Tibial nerve (tissue), 4 donors: Measurements from ENCODE around the gene RYR1. TPM values are rescaled to one million over a fixed set of nuclear protein-coding genes. Genes with fewer than 3 reads are reported as not detected.
"Not testable (repeated sequence)": the region's sequence is repeated elsewhere in the genome, so short reads cannot be mapped to it uniquely, and the experiment has no call there.

Source experiments
- DNase-seq, 2 donors: peaks; one replicate each; pipeline ENCODE4 v3.0.0-alpha.2; 2019; ENCODE audit warnings: low spot score in 2 of 2
- H3K27ac ChIP-seq, 4 donors: fragments of 200-600 bp; sonication (generic) in 3 of 4; one replicate each; pipeline ENCODE4 v1.5.1; 2017 to 2019; ENCODE audit warnings: mild to moderate bottlenecking in 1 of 4
- H3K27me3 ChIP-seq, 2 donors: fragments of 200-600 bp; sonication (generic) in 1 of 2; one replicate each; pipeline versions ENCODE4 v1.5.1 to v1.6.0; 2017 to 2019
- H3K36me3 ChIP-seq, 3 donors: fragments of 200-600 bp; sonication (generic); one replicate each; pipeline ENCODE4 v1.5.1; 2018 to 2019
- H3K4me1 ChIP-seq, 4 donors: fragments of 200-600 bp; sonication (generic) in 3 of 4; one replicate each; pipeline ENCODE4 v1.5.1; 2017 to 2019
- H3K4me3 ChIP-seq, 4 donors: fragments of 200-600 bp; sonication (generic) in 3 of 4; one replicate each; pipeline ENCODE4 v1.5.1; 2017 to 2019; ENCODE audit warnings: mild to moderate bottlenecking in 1 of 4, moderate library complexity in 1 of 4
- H3K9me3 ChIP-seq, 4 donors: fragments of 200-600 bp; sonication (generic) in 3 of 4; one replicate each; pipeline ENCODE4 v1.5.1; 2017 to 2019
- EP300 ChIP-seq, 2 donors: sonication (generic); formaldehyde crosslinking; IDR thresholded peaks; one replicate each; pipeline ENCODE4 v1.6.1; 2017; ENCODE audit warnings: antibody characterized with exemption in 2 of 2, mild to moderate bottlenecking in 1 of 2
- POLR2A ChIP-seq, 2 donors: fragments of 450-650 bp; IDR thresholded peaks; one replicate each; pipeline ENCODE4 v1.6.1; 2017; ENCODE audit warnings: antibody characterized with exemption in 2 of 2, mild to moderate bottlenecking in 2 of 2, moderate library complexity in 2 of 2
- WGBS, 2 donors: methylation state at CpG; one replicate each; pipeline ENCODE4 v1.1.5; 2018; 5-methylcytosine and 5-hydroxymethylcytosine counted together
- total RNA-seq, 4 donors: library from RNA; depleted of rRNA; stranded (reverse); fragments of >200 nt; gene quantifications; one replicate each; pipeline ENCODE4 v1.1.0, GENCODE V29; 2016
- TF ChIP-seq, protein P1 (sequence below), 5 experiments: fragments of 200-600 bp in 3 of 5; fragments of 450-650 bp in 2 of 5; sonication (generic) in 3 of 5; IDR thresholded peaks; one replicate each; pipeline ENCODE4 v1.5.1; 2016 to 2019; ENCODE audit warnings: antibody characterized with exemption in 5 of 5, mild to moderate bottlenecking in 3 of 5, moderate library complexity in 2 of 5

RYR1 gene
- total RNA-seq, 4 donors from 2014 or later: 5.7 to 18.1 (median 12.0) TPM

DNA sequence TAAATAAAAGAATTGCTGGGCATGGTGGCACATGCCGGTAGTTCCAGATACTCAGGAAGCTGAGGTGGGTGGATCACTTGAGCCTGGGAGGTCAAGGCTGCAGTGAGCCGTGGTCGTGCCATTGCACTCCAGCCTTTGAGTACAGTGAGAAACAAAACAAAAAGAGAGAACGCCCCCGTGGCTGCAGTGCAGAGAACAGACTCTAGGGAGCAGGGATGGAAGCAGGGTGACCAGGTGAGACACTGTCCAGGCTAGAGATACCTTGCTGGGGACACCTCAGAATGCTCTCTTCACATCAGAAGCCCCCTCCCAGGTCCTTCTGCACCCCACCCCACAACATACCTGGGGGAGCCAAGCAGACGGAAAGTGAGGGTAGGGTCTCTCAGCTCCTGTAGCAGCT is 159.4 kb downstream of the RYR1 start:
- Histone ChIP-seq H3K27ac (no peak overlapping the region), H3K4me1 (peaks cover 0 to 10% (median 0%) of the 10 kb centered on the region in 4 donors), H3K36me3 (peaks cover 0 to 28% (median under 1%) of the 10 kb centered on the region in 3 donors), H3K9me3 (no peaks in the 10 kb centered on the region), H3K27me3 (peaks cover 0 to 14% of the 10 kb centered on the region in 2 donors), H3K4me3 (no peak overlapping the region)
- no peak for DNase-seq
- TF ChIP-seq EP300 (IDR thresholded peaks at IDR 0.05) (no peak), POLR2A (IDR thresholded peaks at IDR 0.05) (no peak)
- TF ChIP-seq, protein P1, sequence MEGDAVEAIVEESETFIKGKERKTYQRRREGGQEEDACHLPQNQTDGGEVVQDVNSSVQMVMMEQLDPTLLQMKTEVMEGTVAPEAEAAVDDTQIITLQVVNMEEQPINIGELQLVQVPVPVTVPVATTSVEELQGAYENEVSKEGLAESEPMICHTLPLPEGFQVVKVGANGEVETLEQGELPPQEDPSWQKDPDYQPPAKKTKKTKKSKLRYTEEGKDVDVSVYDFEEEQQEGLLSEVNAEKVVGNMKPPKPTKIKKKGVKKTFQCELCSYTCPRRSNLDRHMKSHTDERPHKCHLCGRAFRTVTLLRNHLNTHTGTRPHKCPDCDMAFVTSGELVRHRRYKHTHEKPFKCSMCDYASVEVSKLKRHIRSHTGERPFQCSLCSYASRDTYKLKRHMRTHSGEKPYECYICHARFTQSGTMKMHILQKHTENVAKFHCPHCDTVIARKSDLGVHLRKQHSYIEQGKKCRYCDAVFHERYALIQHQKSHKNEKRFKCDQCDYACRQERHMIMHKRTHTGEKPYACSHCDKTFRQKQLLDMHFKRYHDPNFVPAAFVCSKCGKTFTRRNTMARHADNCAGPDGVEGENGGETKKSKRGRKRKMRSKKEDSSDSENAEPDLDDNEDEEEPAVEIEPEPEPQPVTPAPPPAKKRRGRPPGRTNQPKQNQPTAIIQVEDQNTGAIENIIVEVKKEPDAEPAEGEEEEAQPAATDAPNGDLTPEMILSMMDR (IDR thresholded peaks at IDR 0.05): no peak
- WGBS, 2 donors: 74 to 77% methylated on average over 6 of the region's 6 CpGs

DNA sequence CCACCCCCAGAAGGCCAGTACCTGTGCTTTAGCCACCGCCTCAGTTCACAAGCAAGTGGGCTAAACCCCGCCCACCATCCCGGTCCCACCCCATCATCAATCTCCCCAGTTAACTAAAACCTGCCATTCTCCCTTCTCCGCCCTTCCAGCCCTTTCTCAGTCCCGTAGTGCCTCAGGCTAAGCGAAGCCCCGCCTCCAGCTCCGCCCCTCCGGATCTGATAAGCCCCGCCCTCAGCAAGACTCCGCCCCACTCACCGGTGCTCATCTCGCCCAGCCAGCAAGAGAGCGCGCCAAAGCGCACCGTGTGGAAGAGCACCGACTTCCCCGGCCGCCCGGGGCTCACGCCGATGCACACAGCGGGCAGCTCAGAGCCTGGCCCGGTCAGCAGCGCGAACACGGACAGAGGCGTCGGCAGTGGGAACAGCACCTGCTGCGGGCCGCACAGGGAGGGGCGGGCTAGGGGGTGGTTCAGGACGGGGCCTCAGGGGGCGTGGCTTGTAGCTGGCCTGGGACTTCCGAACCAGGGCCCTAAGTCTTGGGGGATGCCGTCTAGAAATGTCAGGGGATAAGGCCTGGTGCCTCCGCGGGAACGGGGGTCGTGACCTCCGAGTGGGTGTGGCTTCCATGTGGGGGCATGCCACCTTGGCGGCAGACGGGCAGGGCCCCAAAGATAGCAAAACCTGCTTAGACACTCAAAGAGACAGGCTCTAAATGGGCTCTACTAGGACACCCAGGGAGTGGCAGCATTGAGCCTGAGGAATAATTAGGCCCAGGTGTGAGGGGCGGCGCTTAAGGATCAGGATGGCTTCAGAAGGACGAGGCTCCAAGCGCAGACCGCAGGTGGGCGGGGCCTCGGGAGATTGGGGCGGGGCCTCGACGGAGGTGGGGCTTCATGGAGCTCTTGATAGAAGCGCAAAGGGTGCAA is 162.8 kb downstream of the RYR1 start:
- H3K4me1 ChIP-seq: peaks cover 0 to 10% (median 0%) of the 10 kb centered on the region in 4 donors
- peaks cover 0 to 14% of the 10 kb centered on the region in 2 donors for H3K27me3 ChIP-seq
- WGBS, 2 donors: 22 to 25% methylated on average over 55 of the region's 55 CpGs
- H3K27ac ChIP-seq: no peak overlapping the region
- no peaks in the 10 kb centered on the region for H3K9me3 ChIP-seq
- TF ChIP-seq, protein P1 (IDR thresholded peaks at IDR 0.05): no peak
- no peak for TF ChIP-seq EP300 (IDR thresholded peaks at IDR 0.05)
- TF ChIP-seq POLR2A (IDR thresholded peaks at IDR 0.05): no peak
- no peak for DNase-seq
- peaks cover 0 to 7% (median 0%) of the 10 kb centered on the region in 3 donors for H3K36me3 ChIP-seq
- H3K4me3 ChIP-seq: peak overlapping the region in 1 of 4 donors; percentile 16

DNA sequence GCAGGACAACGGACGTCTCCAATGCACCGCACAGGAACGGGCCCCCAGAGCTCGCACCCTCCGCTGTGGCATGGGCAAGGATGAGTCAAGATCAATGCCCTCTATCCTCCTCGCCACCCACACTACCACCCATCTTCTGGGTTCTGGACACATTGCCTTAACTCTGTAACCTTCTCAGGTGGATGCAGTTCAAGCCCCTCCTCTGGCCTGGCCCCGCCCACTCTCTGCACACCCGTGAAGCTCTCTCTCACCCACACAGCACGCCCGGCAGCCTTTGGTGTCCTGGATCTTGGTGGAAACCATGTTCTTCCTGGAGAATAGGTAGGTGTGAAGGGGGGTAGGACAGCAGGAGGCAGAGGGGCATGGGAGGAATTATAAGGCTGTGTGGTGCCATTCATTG is 163.6 kb downstream of the RYR1 start:
- WGBS, 2 donors: 82 to 83% methylated on average over 11 of the region's 11 CpGs
- TF ChIP-seq EP300 (IDR thresholded peaks at IDR 0.05) (no peak), POLR2A (IDR thresholded peaks at IDR 0.05) (no peak)
- TF ChIP-seq, protein P1 (IDR thresholded peaks at IDR 0.05): no peak
- H3K9me3 ChIP-seq: no peaks in the 10 kb centered on the region
- DNase-seq: no peak
- H3K4me3 ChIP-seq: no peak overlapping the region
- H3K27me3 ChIP-seq: peaks cover 0 to 14% of the 10 kb centered on the region in 2 donors
- H3K36me3 ChIP-seq: peaks cover 0 to 7% (median 0%) of the 10 kb centered on the region in 3 donors
- peaks cover 0 to 10% (median 0%) of the 10 kb centered on the region in 4 donors for H3K4me1 ChIP-seq
- H3K27ac ChIP-seq: no peak overlapping the region

DNA sequence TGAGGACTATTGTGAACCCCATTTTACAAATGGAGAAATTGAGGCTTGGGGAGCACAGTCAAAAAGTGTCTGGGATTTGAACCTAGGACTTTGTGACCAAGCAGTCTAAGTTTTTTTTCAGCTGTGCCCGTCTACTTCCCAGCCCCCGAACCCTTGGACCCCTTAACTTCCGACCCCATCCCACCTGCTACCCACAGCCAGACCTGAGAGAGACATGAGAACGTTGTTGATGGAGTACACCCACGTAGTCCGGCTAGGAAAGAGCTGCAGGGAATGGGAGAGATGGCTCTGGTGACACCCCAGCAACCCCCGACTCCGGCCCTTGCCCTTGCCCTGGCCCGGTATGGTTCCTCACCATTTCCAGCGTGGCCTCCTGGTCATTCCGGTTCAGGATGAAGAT is 166.2 kb downstream of the RYR1 start:
- DNase-seq: no peak
- TF ChIP-seq, protein P1 (IDR thresholded peaks at IDR 0.05): no peak
- TF ChIP-seq EP300 (IDR thresholded peaks at IDR 0.05): no peak
- TF ChIP-seq POLR2A (IDR thresholded peaks at IDR 0.05): no peak
- Histone ChIP-seq H3K4me3 (no peak overlapping the region), H3K27ac (no peak overlapping the region), H3K27me3 (peaks cover 0 to 8% of the 10 kb centered on the region in 2 donors), H3K4me1 (peaks cover 0 to 10% (median 0%) of the 10 kb centered on the region in 4 donors), H3K36me3 (no peaks in the 10 kb centered on the region), H3K9me3 (no peaks in the 10 kb centered on the region)
- 82 to 90% methylated on average over 11 of the region's 11 CpGs for WGBS, 2 donors

DNA sequence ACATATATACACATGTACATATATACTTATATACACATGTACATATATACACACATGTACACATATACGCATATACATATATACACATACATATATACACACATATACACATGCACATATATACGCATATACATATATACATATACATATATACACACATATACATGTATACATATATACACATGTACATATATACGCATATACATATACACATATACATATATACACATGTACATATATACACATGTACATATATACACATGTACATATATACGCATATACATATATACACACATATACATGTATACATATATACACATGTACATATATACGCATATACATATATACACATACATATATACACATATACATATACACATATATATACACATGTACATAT is 169.4 kb downstream of the RYR1 start:
- H3K9me3 ChIP-seq, H3K36me3 ChIP-seq, H3K27ac ChIP-seq, DNase-seq, H3K4me1 ChIP-seq, H3K4me3 ChIP-seq, H3K27me3 ChIP-seq: not testable (repeated sequence)
- WGBS, 2 donors: 95 to 97% methylated on average over 5 of the region's 5 CpGs
